WTC11 (cell line): Measurements from ENCODE around the gene ATN1. TPM values are rescaled to one million over a fixed set of nuclear protein-coding genes. Genes with fewer than 3 reads are reported as not detected.

Source experiments
- ATAC-seq: fragments of 200-7000 bp; cut with Tn5 transposase; 2 replicates; pipeline ENCODE4 v1.10.0; 2021; ENCODE audit warnings: mild to moderate bottlenecking, moderate library complexity
- CTCF ChIA-PET: fragments of 300-600 bp; sonication (Branson Sonifier 250); formaldehyde crosslinking; loops from one replicate; lab custom pipeline; 2021; ENCODE audit warnings: antibody characterized with exemption; lab: Charles Lee
- POLR2A ChIA-PET: fragments of 350-600 bp; sonication (Branson Sonifier 250); formaldehyde crosslinking; loops from one replicate; lab custom pipeline; 2021; ENCODE audit warnings: antibody characterized with exemption; lab: Charles Lee
- DNase-seq: peaks from one replicate; pipeline ENCODE4 v3.0.0; 2021; ENCODE audit warnings: low spot score
- H3K27ac Mint-ChIP-seq: 2 replicates; pipeline ENCODE4 v1.8.0; 2021; ENCODE audit warnings: mixed read lengths
- H3K27me3 Mint-ChIP-seq: 2 replicates; pipeline ENCODE4 v1.8.0; 2021; ENCODE audit warnings: low read depth, mild to moderate bottlenecking, moderate library complexity, mixed read lengths
- H3K36me3 Mint-ChIP-seq: 2 replicates; pipeline ENCODE4 v1.8.0; 2021; ENCODE audit warnings: mixed read lengths
- H3K4me1 Mint-ChIP-seq: 2 replicates; pipeline ENCODE4 v1.8.0; 2022; ENCODE audit warnings: mixed read lengths
- H3K4me3 Mint-ChIP-seq: 2 replicates; pipeline ENCODE4 v1.8.0; 2021; ENCODE audit warnings: mild to moderate bottlenecking, moderate library complexity, mixed read lengths
- H3K9me3 Mint-ChIP-seq: 2 replicates; pipeline ENCODE4 v1.8.0; 2021; ENCODE audit warnings: mixed read lengths
- ELF4 ChIP-seq: sonication (generic); formaldehyde crosslinking; IDR thresholded peaks from 2 replicates; pipeline ENCODE4 v1.8.1; 2022; ENCODE audit warnings: low read depth, mild to moderate bottlenecking, moderate library complexity, missing genetic modification reagents
- EMX1 ChIP-seq: fragments of 250-450 bp; sonication (Bioruptor Pico); IDR thresholded peaks from 2 replicates; pipeline ENCODE4 v1.8.0; 2021; ENCODE audit warnings: mild to moderate bottlenecking
- ESRRA ChIP-seq: sonication (generic); formaldehyde crosslinking; IDR thresholded peaks from 2 replicates; pipeline ENCODE4 v1.8.1; 2022; ENCODE audit warnings: mild to moderate bottlenecking, missing genetic modification reagents, borderline replicate concordance
- FOXK1 ChIP-seq: sonication (generic); formaldehyde crosslinking; IDR thresholded peaks from 2 replicates; pipeline ENCODE4 v1.8.0; 2022; ENCODE audit warnings: mild to moderate bottlenecking, moderate library complexity, missing genetic modification reagents
- HMGA2 ChIP-seq: fragments of 250-450 bp; sonication (Bioruptor Pico); IDR thresholded peaks from 2 replicates; pipeline ENCODE4 v1.4.0; 2021; ENCODE audit warnings: mild to moderate bottlenecking, moderate library complexity
- JAZF1 ChIP-seq: fragments of 250-450 bp; sonication (Bioruptor Pico); IDR thresholded peaks from 2 replicates; pipeline ENCODE4 v1.9.0; 2021; ENCODE audit warnings: moderate library complexity, mild to moderate bottlenecking, inconsistent platforms
- KAT7 ChIP-seq: sonication (generic); formaldehyde crosslinking; IDR thresholded peaks from 2 replicates; pipeline ENCODE4 v1.8.1; 2023; ENCODE audit warnings: missing genetic modification reagents, mild to moderate bottlenecking, borderline replicate concordance
- NFE2L1 ChIP-seq: sonication (generic); formaldehyde crosslinking; IDR thresholded peaks from 2 replicates; pipeline ENCODE4 v1.8.1; 2023; ENCODE audit warnings: missing genetic modification reagents
- OVOL2 ChIP-seq: fragments of 250-450 bp; sonication (Bioruptor Pico); IDR thresholded peaks from 2 replicates; pipeline ENCODE4 v1.9.0; 2021; ENCODE audit warnings: mild to moderate bottlenecking, borderline replicate concordance
- SMAD3 ChIP-seq: sonication (generic); formaldehyde crosslinking; IDR thresholded peaks from 2 replicates; pipeline ENCODE4 v1.8.0; 2022; ENCODE audit warnings: missing genetic modification reagents, mild to moderate bottlenecking, borderline replicate concordance
- SMAD4 ChIP-seq: sonication (generic); formaldehyde crosslinking; IDR thresholded peaks from 2 replicates; pipeline ENCODE4 v1.8.0; 2022; ENCODE audit warnings: mild to moderate bottlenecking, missing genetic modification reagents
- ZNF121 ChIP-seq: sonication (generic); formaldehyde crosslinking; IDR thresholded peaks from 2 replicates; pipeline ENCODE4 v1.8.0; 2023; ENCODE audit warnings: missing genetic modification reagents
- ZNF138 ChIP-seq: sonication (generic); formaldehyde crosslinking; conservative IDR thresholded peaks from 2 replicates; pipeline ENCODE4 v1.8.1; 2022; ENCODE audit warnings: mild to moderate bottlenecking, moderate library complexity, missing genetic modification reagents
- ZNF263 ChIP-seq: sonication (generic); formaldehyde crosslinking; IDR thresholded peaks from 2 replicates; pipeline ENCODE4 v1.8.1; 2022; ENCODE audit warnings: low read depth, mild to moderate bottlenecking, moderate library complexity, missing genetic modification reagents
- ZNF671 ChIP-seq: fragments of 250-450 bp; sonication (Bioruptor Pico); IDR thresholded peaks from 2 replicates; pipeline ENCODE4 v1.8.0; 2021; ENCODE audit warnings: mild to moderate bottlenecking
- total RNA-seq: library from RNA; stranded (reverse); gene quantifications from 3 replicates; pipeline ENCODE4 v1.2.3, GENCODE V29; 2021
- TF ChIP-seq, protein P1 (sequence below): sonication (generic); formaldehyde crosslinking; IDR thresholded peaks from 2 replicates; pipeline ENCODE4 v1.8.1; 2023; ENCODE audit warnings: mild to moderate bottlenecking, missing genetic modification reagents, borderline replicate concordance
- TF ChIP-seq, protein P2 (sequence below): sonication (generic); formaldehyde crosslinking; IDR thresholded peaks from 2 replicates; pipeline ENCODE4 v1.8.1; 2023; ENCODE audit warnings: mild to moderate bottlenecking, missing genetic modification reagents, moderate library complexity
- TF ChIP-seq, protein P3 (sequence below): sonication (generic); formaldehyde crosslinking; IDR thresholded peaks from 2 replicates; pipeline ENCODE4 v1.8.0; 2022; ENCODE audit warnings: mild to moderate bottlenecking, missing genetic modification reagents
- TF ChIP-seq, protein P4 (sequence below): fragments of 250-450 bp; sonication (Bioruptor Pico); IDR thresholded peaks from 2 replicates; pipeline ENCODE4 v1.9.0; 2021; ENCODE audit warnings: mild to moderate bottlenecking, borderline replicate concordance
- TF ChIP-seq, protein P5 (sequence below): fragments of 250-450 bp; sonication (Bioruptor Pico); IDR thresholded peaks from 2 replicates; pipeline ENCODE4 v1.9.0; 2021; ENCODE audit warnings: moderate library complexity, mild to moderate bottlenecking, inconsistent platforms, borderline replicate concordance
- TF ChIP-seq, protein P6 (sequence below): sonication (generic); formaldehyde crosslinking; IDR thresholded peaks from 2 replicates; pipeline ENCODE4 v1.8.1; 2022; ENCODE audit warnings: low read depth, mild to moderate bottlenecking, moderate library complexity, missing genetic modification reagents, borderline replicate concordance
- TF ChIP-seq, protein P7 (sequence below): sonication (generic); formaldehyde crosslinking; IDR thresholded peaks from 2 replicates; pipeline ENCODE4 v1.8.1; 2022; ENCODE audit warnings: low read depth, missing genetic modification reagents, borderline replicate concordance

The ATN1 gene
- total RNA-seq, 1 experiment from 2014 or later, result 87.1 TPM

DNA sequence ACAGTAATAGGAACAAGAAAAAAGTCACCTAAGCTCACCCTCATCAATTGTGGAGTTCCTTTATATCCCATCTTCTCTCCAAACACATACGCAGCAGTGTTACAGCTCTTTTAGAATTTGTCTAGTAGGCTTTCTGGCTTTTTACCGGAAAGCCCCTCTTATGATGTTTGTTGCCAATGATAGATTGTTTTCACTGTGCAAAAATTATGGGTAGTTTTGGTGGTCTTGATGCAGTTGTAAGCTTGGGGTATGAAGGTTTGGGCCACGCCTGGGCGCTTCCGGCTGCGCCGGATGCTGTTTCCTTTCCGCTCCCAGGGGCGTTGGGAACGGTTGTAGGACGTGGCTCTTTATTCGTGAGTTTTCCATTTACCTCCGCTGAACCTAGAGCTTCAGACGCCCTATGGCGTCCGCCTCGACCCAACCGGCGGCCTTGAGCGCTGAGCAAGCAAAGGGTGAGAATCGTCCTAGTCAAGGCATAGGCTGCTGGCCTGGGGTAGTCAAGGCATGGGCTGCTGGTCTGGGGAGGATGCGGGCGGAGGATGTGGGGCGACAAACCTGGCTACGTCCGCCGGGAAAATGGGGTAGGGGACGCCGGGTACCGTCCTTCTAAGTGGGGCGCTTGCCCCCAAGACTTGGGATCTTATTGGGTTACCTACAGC lies 16.1 kb downstream of the ATN1 start, which contains the start of the genes C12orf57 and RNU7-1:
TSS of gene C12orf57 (plus strand) at position 301 of the 659 bp plus-strand sequence. CDS start at position 401, 100 bp downstream.
TSS of gene RNU7-1 (plus strand) at position 95 of the 659 bp plus-strand sequence.
- ChIA-PET POLR2A (interaction anchor here (0.6 to 6.2 kb wide), 24 partner anchors 10 to 603 kb away, joined by 3 to 167 read pairs (median 6); partner anchors contain the start of genes C1RL, CDCA3, EMG1 and ENO2), CTCF (interaction anchor here (0.6 to 5.7 kb wide), 19 partner anchors 7 to 201 kb away, joined by 3 to 296 read pairs (median 9); partner anchors contain the start of genes ATN1, C1RL, C1S and CDCA3)
- peaks cover 15% of the 10 kb centered on the region for H3K36me3 Mint-ChIP-seq
- peak within 1 kb of the TSS; percentile 99 for H3K27ac Mint-ChIP-seq
- H3K27me3 Mint-ChIP-seq, result no peaks in the 10 kb centered on the region
- peak; percentile 46 for ATAC-seq
- DNase-seq, result peak; percentile 76
- H3K4me1 Mint-ChIP-seq, result peaks cover 41% of the 10 kb centered on the region
- H3K4me3 Mint-ChIP-seq, result peak within 1 kb of the TSS; percentile 98
- no peaks in the 10 kb centered on the region for H3K9me3 Mint-ChIP-seq
- TF ChIP-seq NFE2L1 (CRISPR knock-in tag) (peak; percentile 54), ZNF121 (CRISPR knock-in tag) (no peak), ELF4 (CRISPR knock-in tag) (no peak), HMGA2 (CRISPR knock-in tag) (no peak), SMAD3 (peak; percentile 88), OVOL2 (peak; percentile 95), SMAD4 (CRISPR knock-in tag) (peak; percentile 67), ZNF671 (CRISPR knock-in tag) (peak; percentile 99), ESRRA (CRISPR knock-in tag) (no peak), ZNF263 (CRISPR knock-in tag) (no peak; the same call in 1 of the 2 replicates), JAZF1 (CRISPR knock-in tag) (no peak), EMX1 (CRISPR knock-in tag) (peak; percentile 100), FOXK1 (peak; percentile 61), ZNF138 (CRISPR knock-in tag) (0 out of 2 replicates have a peak, but pooled peaks have one; percentile 37), KAT7 (CRISPR knock-in tag) (no peak)
- TF ChIP-seq, protein P1, sequence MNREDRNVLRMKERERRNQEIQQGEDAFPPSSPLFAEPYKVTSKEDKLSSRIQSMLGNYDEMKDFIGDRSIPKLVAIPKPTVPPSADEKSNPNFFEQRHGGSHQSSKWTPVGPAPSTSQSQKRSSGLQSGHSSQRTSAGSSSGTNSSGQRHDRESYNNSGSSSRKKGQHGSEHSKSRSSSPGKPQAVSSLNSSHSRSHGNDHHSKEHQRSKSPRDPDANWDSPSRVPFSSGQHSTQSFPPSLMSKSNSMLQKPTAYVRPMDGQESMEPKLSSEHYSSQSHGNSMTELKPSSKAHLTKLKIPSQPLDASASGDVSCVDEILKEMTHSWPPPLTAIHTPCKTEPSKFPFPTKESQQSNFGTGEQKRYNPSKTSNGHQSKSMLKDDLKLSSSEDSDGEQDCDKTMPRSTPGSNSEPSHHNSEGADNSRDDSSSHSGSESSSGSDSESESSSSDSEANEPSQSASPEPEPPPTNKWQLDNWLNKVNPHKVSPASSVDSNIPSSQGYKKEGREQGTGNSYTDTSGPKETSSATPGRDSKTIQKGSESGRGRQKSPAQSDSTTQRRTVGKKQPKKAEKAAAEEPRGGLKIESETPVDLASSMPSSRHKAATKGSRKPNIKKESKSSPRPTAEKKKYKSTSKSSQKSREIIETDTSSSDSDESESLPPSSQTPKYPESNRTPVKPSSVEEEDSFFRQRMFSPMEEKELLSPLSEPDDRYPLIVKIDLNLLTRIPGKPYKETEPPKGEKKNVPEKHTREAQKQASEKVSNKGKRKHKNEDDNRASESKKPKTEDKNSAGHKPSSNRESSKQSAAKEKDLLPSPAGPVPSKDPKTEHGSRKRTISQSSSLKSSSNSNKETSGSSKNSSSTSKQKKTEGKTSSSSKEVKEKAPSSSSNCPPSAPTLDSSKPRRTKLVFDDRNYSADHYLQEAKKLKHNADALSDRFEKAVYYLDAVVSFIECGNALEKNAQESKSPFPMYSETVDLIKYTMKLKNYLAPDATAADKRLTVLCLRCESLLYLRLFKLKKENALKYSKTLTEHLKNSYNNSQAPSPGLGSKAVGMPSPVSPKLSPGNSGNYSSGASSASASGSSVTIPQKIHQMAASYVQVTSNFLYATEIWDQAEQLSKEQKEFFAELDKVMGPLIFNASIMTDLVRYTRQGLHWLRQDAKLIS, result no peak
- TF ChIP-seq, protein P2, sequence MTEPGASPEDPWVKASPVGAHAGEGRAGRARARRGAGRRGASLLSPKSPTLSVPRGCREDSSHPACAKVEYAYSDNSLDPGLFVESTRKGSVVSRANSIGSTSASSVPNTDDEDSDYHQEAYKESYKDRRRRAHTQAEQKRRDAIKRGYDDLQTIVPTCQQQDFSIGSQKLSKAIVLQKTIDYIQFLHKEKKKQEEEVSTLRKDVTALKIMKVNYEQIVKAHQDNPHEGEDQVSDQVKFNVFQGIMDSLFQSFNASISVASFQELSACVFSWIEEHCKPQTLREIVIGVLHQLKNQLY (CRISPR knock-in tag), result 0 out of 2 replicates have a peak, but pooled peaks have one; percentile 50
- TF ChIP-seq, protein P3, sequence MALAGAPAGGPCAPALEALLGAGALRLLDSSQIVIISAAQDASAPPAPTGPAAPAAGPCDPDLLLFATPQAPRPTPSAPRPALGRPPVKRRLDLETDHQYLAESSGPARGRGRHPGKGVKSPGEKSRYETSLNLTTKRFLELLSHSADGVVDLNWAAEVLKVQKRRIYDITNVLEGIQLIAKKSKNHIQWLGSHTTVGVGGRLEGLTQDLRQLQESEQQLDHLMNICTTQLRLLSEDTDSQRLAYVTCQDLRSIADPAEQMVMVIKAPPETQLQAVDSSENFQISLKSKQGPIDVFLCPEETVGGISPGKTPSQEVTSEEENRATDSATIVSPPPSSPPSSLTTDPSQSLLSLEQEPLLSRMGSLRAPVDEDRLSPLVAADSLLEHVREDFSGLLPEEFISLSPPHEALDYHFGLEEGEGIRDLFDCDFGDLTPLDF (CRISPR knock-in tag), result no peak
- TF ChIP-seq, protein P4, sequence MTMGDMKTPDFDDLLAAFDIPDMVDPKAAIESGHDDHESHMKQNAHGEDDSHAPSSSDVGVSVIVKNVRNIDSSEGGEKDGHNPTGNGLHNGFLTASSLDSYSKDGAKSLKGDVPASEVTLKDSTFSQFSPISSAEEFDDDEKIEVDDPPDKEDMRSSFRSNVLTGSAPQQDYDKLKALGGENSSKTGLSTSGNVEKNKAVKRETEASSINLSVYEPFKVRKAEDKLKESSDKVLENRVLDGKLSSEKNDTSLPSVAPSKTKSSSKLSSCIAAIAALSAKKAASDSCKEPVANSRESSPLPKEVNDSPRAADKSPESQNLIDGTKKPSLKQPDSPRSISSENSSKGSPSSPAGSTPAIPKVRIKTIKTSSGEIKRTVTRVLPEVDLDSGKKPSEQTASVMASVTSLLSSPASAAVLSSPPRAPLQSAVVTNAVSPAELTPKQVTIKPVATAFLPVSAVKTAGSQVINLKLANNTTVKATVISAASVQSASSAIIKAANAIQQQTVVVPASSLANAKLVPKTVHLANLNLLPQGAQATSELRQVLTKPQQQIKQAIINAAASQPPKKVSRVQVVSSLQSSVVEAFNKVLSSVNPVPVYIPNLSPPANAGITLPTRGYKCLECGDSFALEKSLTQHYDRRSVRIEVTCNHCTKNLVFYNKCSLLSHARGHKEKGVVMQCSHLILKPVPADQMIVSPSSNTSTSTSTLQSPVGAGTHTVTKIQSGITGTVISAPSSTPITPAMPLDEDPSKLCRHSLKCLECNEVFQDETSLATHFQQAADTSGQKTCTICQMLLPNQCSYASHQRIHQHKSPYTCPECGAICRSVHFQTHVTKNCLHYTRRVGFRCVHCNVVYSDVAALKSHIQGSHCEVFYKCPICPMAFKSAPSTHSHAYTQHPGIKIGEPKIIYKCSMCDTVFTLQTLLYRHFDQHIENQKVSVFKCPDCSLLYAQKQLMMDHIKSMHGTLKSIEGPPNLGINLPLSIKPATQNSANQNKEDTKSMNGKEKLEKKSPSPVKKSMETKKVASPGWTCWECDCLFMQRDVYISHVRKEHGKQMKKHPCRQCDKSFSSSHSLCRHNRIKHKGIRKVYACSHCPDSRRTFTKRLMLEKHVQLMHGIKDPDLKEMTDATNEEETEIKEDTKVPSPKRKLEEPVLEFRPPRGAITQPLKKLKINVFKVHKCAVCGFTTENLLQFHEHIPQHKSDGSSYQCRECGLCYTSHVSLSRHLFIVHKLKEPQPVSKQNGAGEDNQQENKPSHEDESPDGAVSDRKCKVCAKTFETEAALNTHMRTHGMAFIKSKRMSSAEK (CRISPR knock-in tag), result peak; percentile 100
- TF ChIP-seq, protein P5, sequence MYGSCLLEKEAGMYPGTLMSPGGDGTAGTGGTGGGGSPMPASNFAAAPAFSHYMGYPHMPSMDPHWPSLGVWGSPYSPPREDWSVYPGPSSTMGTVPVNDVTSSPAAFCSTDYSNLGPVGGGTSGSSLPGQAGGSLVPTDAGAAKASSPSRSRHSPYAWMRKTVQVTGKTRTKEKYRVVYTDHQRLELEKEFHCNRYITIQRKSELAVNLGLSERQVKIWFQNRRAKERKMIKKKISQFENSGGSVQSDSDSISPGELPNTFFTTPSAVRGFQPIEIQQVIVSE (CRISPR knock-in tag), result peak; percentile 97
- TF ChIP-seq, protein P6, sequence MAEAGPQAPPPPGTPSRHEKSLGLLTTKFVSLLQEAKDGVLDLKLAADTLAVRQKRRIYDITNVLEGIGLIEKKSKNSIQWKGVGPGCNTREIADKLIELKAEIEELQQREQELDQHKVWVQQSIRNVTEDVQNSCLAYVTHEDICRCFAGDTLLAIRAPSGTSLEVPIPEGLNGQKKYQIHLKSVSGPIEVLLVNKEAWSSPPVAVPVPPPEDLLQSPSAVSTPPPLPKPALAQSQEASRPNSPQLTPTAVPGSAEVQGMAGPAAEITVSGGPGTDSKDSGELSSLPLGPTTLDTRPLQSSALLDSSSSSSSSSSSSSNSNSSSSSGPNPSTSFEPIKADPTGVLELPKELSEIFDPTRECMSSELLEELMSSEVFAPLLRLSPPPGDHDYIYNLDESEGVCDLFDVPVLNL (CRISPR knock-in tag), result peak; percentile 69
- TF ChIP-seq, protein P7, sequence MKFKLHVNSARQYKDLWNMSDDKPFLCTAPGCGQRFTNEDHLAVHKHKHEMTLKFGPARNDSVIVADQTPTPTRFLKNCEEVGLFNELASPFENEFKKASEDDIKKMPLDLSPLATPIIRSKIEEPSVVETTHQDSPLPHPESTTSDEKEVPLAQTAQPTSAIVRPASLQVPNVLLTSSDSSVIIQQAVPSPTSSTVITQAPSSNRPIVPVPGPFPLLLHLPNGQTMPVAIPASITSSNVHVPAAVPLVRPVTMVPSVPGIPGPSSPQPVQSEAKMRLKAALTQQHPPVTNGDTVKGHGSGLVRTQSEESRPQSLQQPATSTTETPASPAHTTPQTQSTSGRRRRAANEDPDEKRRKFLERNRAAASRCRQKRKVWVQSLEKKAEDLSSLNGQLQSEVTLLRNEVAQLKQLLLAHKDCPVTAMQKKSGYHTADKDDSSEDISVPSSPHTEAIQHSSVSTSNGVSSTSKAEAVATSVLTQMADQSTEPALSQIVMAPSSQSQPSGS (CRISPR knock-in tag), result peak; percentile 56; the same call in 1 of the 2 replicates
